NAMALWA (cell line): ENCODE results near the gene CHMP1B.

Source experiments
- DNase-seq: peaks from one replicate; pipeline ENCODE4 v3.0.0-alpha.2; 2015; ENCODE audit warnings: low spot score

Gene CHMP1B, protein sequence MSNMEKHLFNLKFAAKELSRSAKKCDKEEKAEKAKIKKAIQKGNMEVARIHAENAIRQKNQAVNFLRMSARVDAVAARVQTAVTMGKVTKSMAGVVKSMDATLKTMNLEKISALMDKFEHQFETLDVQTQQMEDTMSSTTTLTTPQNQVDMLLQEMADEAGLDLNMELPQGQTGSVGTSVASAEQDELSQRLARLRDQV

GRCh38 chr18:11851146-11851805 lies at the start of gene CHMP1B:
Gene CHMP1B, plus strand, starts transcription at chr18:11851413. Its CDS starts 99 bp downstream, at chr18:11851512.
- DNase-seq: peak; percentile 97

- DNase-seq: no peak
Measured at GRCh38 chr18:11801573-11801972, 49.6 kb upstream of the CHMP1B start.

DNA sequence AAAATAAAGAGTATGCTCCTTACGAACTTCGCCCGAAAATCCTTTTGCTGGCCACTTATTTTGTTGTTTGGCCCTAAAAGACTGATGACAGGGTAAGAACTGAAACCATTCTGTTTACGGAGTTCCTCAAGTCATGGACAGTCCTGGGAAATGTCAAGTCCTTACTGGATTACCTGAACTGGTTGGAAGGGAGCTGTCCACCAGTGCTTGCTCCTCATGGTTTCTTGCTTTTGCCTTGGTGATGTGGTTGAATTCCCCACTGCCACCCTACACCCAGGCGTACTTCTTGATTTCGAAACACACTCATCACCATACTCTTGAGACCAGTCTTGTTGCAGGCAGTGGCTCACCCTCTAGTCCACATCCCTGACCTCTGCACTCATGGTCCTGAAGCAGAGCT lies 49.1 kb upstream of the CHMP1B start:
- no peak for DNase-seq

DNA sequence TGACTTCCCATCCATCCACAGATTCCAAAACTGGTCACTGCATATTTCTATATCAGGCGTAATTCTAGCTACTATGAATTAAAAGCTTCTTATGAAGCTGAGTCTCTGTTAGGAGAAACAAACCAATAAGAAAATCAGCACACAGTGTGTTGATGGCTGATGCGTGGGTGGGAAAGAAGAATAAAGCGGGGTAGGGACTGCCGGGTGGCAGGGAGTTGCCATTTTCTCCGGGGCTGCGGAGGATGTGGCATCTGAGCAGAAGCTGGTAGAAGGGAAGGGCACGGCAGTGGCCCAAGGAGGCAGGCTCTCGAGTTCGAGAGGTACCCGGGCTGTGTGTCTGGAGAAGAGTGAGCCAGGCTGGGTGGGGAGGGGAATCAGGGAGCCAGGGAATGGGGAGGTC lies 48.6 kb upstream of the CHMP1B start:
- DNase-seq: no peak

DNA sequence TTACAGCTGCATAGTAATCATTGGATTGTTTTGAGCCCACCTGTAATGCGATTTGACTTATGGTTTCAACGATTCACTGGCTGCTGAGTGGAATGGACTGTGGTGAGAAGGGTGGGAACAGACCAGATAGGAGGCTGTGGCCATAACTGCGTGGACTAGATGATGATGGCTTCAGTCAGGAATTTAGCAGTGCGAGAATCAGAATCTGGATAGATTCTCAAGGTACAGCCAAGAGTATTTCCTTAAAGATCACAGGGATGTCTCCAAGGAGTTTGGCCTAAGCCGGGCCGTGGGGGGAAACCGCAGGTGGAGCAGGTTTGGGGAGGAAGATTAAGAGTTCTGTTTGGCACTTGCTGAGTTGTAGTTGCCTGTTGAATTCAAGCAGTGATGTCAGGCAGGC lies 44.0 kb upstream of the CHMP1B start:
- no peak for DNase-seq

DNA sequence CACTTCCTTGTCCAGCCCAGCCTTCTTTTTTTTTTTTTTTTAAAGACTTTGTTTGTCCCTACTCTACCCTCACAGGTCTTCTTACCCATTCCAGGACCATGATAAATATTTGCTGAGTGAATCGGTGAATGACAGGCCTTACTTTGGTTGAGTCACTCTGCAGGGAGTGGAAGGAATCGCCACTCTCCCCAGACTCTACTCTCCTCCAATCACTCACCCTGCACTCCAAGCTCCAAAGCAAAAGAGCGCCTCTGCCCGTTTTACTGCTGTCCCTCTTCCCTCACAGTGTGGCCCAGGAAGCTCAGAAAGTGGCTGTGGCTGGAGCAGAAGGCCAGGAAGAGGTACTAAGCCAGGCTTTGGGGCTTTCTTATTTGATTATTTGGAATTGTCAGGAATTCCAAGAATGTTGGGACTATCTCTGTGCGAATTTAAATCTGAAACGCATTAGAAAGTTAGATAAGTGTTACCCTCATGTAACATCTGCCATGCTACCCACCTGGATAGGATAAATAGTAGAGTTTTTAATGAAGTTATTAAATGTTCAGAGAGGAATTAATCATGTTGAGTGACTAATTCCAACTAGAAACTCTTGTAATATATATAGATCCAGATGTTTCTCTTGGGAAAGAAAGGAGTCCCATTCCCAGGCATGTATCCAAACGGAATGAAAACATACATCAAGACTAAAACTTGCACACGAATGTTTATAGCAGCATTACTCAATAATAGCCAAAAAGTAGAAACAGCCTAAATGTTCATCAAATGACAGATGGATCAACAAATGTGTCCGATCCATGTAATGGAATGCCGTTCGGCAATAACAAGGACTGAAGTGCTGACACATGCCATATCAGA lies 43.0 kb upstream of the CHMP1B start:
- DNase-seq: no peak

- DNase-seq: no peak
Measured at GRCh38 chr18:11809895-11810294, 41.3 kb upstream of the CHMP1B start.

DNA sequence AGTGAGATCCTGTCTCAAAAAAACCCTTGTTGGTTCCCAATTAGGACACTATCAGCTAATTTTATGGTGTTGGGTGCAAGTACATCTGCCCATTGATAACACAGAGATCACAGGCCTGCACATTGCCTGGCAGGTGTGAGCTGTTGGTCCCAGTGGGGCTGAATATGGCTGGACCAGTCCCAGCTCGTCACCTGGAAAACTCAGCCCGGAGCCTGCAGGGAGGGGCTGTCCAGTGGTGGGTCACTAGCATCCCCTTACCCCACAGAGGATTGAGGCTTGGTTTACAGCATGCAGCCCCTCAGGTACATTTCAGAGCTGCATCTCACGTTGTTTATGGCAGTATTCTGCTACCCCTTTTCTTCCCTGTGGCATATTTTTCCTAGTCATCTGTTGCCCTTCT lies 40.8 kb upstream of the CHMP1B start:
- DNase-seq: no peak

DNA sequence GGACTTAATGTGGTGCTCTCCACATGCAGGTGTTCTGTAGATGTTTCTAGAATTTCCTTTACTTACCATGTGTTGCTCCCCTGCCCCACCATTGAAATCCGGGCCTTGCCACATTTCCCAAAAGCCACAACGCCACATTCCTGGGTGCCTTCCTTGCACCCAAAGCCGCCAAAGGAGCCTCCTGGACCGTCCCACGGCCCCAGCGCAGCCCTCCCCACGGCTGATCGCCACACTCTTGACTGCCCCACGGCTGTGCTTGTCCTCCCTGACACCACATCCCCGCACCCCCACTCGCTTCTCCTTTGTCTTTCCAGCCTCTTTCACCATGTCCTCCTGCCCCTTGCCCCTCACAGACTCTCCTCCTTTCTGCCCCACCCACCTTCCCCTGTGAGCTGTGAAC lies 40.2 kb upstream of the CHMP1B start:
- no peak for DNase-seq

GRCh38 chr18:11817229-11817628 lies 34.0 kb upstream of the CHMP1B start:
- DNase-seq: no peak

- DNase-seq: no peak
Measured at GRCh38 chr18:11818486-11819203, 32.6 kb upstream of the CHMP1B start.

GRCh38 chr18:11819938-11820337 lies 31.3 kb upstream of the CHMP1B start:
- DNase-seq: no peak

DNA sequence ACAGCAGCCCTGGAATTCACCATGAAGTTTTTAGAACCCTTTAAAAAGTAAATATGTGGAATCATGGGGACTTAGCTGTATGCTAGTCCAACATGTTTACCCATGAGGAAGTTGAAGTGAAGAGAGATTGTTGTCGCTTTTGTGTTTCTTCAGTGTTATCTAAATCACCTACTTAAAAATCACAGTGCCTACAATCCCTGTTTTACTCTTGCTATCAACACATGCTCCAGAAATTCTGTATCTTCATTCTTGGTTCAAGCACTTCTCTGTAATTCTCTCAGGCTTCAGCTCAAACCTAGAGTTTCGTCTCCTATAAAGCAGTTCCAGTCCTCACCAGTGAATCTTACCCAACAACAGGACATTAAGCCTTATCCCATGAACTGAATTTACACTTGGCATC lies 30.5 kb upstream of the CHMP1B start:
- DNase-seq: no peak

- no peak for DNase-seq
Measured at GRCh38 chr18:11821208-11821607, 30.0 kb upstream of the CHMP1B start.

DNA sequence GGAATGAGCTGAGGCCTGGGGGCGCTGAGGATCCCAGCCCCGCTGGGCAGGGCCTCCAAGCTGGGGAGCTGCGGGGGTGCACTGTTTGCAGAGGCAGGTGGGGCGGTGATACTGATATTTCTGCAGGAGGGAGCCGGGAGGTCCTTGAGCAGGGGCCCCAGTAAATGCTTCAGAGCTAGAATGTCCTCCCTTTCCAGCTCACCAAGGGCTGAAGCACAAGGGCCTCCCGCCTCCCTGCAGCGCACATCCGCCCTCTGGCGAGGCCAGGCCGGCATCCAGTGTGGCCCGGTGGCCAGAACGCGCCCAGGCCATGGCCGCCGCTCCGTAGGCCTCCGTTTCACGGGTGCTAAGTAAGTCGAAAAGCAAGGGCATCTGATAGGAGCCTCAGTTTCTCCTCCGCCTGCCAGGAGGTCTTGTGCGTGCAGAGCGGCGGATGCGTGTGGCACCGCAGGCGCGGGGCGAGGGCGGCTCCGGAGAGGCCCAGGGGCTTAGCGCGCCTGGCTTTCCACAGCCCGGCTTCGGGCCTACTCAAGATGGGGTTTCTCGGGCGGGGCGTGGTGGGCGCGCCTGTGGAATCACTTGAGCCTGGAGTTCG lies 29.5 kb upstream of the CHMP1B start:
- DNase-seq: no peak

DNA sequence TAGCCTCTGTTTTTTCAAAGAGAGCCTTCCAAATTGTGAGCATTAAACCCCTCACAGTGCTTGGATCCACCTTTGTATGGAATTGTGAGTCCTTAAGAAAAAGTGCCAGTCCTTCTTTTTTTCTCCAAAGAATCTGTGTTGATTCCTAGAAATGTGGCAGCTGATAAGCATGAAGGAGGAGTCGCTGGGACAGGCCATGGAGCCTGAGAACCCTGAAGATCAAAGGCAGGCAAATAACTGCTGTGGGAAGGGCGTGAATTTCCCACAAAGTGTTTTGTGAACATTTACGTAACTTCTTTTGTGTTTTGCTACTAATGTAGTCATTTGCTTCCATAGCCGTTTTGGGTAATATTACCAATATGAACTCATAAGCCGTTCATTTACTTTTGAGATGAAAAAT lies 27.7 kb upstream of the CHMP1B start:
- DNase-seq: no peak

GRCh38 chr18:11826836-11827235 lies 24.4 kb upstream of the CHMP1B start:
- DNase-seq: no peak

DNA sequence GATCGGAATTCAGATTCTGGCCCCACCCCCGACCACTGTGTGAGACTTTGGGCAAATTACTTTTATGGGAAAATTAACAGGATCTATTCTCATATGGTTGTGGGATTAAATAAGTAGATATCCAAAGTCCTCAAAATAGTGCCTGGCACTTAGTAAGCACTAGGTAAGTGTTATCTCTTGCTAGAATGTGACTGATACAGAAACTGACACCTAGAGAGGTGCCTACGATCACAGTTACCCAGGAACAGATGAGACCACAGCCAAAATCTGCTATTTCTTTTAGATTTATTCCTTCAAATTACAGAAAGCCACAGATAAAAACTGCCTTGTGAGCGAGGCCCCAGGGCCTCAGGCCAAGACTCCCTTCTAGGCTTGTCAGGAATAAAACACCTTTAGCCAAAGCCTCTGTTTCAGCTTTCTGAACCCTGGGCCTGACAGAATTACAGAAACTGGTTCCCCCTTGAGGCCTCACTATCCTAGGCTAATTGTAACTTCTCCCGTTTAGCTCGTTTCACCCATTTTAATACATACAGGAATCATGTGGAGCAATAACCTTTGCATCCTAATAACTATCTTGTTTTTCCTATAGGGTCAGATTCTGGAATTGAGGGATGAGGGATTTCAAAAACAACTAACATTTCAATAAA lies 22.3 kb upstream of the CHMP1B start:
- no peak for DNase-seq

DNA sequence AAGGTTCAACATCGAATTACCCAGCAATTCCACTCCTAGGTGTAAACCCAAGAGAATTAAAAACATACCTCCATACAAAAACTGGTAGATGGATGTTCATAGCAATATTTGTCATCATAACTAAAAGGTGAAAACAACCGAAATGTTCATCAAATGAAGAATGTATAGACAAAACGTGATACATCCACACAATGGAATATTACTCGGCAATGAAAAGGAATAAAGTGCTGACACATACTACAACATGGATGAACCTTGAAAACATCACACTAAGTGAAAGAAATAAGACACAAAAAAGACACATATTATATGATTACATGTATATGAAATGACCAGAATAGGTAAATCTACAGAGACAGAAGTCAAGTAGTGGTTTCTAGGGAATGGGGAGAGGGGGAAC lies 20.6 kb upstream of the CHMP1B start:
- DNase-seq: no peak

- DNase-seq: no peak
Measured at GRCh38 chr18:11831921-11832320, 19.3 kb upstream of the CHMP1B start.

DNA sequence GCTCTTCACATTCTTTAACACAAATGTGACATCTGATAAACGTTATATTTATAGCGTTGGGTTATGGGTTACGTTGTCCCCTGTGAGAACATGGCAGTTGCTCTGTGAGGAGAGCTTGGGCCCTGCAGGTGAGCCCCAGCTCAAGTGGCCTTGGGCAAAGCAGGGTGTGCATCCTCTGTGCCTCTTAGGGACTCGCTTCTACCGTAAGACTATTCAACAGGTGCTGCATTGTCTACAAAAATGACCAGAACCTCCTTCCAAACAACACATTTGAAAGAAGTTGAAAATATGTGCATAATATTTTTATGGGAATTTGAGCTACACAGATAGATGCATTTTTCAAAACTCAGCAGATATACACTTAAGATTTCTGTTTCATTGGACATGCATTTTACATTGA lies 16.4 kb upstream of the CHMP1B start:
- DNase-seq: no peak

- DNase-seq: no peak
Measured at GRCh38 chr18:11839556-11839955, 11.7 kb upstream of the CHMP1B start.
